HG03520 (cell line): ENCODE measurements around the gene CBX8.

Source experiments
- ATAC-seq: cut with Tn5 transposase; IDR thresholded peaks from one replicate; pipeline ENCODE4 v1.9.1; 2021; ENCODE audit warnings: mild to moderate bottlenecking, moderate library complexity; ENCODE audit not compliant: unreplicated experiment

CBX8 gene

GRCh38 chr17:79795795-79796443 lies 958 bp downstream of the CBX8 start:
- ATAC-seq, result no peak

GRCh38 chr17:79794659-79795511 lies 2.0 kb downstream of the CBX8 start:
- no peak for ATAC-seq

GRCh38 chr17:79793924-79794304 lies 3.0 kb downstream of the CBX8 start:
- ATAC-seq, result no peak

- ATAC-seq, result no peak
Observed at GRCh38 chr17:79792984-79793923, 3.6 kb downstream of the CBX8 start.

- no peak for ATAC-seq
Observed at GRCh38 chr17:79792341-79792871, 4.5 kb downstream of the CBX8 start.

GRCh38 chr17:79791735-79792161 lies 5.1 kb downstream of the CBX8 start:
- ATAC-seq, result no peak

GRCh38 chr17:79790805-79791734 lies 5.8 kb downstream of the CBX8 start:
- no peak for ATAC-seq

GRCh38 chr17:79789943-79790804 lies 6.7 kb downstream of the CBX8 start:
- no peak for ATAC-seq

- ATAC-seq, result no peak
Observed at GRCh38 chr17:79788989-79789942, 7.6 kb downstream of the CBX8 start.

- ATAC-seq, result no peak
Observed at GRCh38 chr17:79788455-79788854, 8.4 kb downstream of the CBX8 start.

- no peak for ATAC-seq
Observed at GRCh38 chr17:79786930-79787643, 9.8 kb downstream of the CBX8 start.

GRCh38 chr17:79785900-79786810 lies 10.7 kb downstream of the CBX8 start:
- no peak for ATAC-seq

GRCh38 chr17:79785017-79785899 lies 11.6 kb downstream of the CBX8 start:
- no peak for ATAC-seq

GRCh38 chr17:79784353-79785016 lies 12.4 kb downstream of the CBX8 start:
- ATAC-seq, result no peak

- no peak for ATAC-seq
Observed at GRCh38 chr17:79783891-79784290, 13.0 kb downstream of the CBX8 start.
